HG03280 (cell line): ENCODE measurements around the gene MRPL1.

Experiments
- ATAC-seq: cut with Tn5 transposase; IDR thresholded peaks from one replicate; pipeline ENCODE4 v1.9.1; 2021; ENCODE audit warnings: mild to moderate bottlenecking, moderate library complexity; ENCODE audit not compliant: unreplicated experiment

Gene MRPL1

GRCh38 chr4:77849278-77849965 lies 13.2 kb upstream of the MRPL1 start:
- ATAC-seq: no peak

- peak; percentile 87 for ATAC-seq
These were observed 9.6 kb upstream of the MRPL1 start for GRCh38 chr4:77852892-77853495.

- ATAC-seq: no peak
These were observed 8.1 kb upstream of the MRPL1 start for GRCh38 chr4:77854431-77855111.

GRCh38 chr4:77856152-77856551 lies 6.5 kb upstream of the MRPL1 start:
- no peak for ATAC-seq

- no peak for ATAC-seq
These were observed 3.4 kb upstream of the MRPL1 start for GRCh38 chr4:77859256-77859655.

GRCh38 chr4:77861495-77861894 lies 1.1 kb upstream of the MRPL1 start:
- ATAC-seq: no peak

GRCh38 chr4:77863341-77863740 lies 711 bp downstream of the MRPL1 start:
- peak; percentile 3 for ATAC-seq

- ATAC-seq: no peak
These were observed 2.6 kb downstream of the MRPL1 start for GRCh38 chr4:77865259-77865658.

- no peak for ATAC-seq
These were observed 10.3 kb downstream of the MRPL1 start for GRCh38 chr4:77872723-77873445.

- ATAC-seq: no peak
These were observed 14.5 kb downstream of the MRPL1 start for GRCh38 chr4:77877167-77877566.

GRCh38 chr4:77877771-77878565 lies 15.3 kb downstream of the MRPL1 start:
- ATAC-seq: no peak

- ATAC-seq: no peak
These were observed 18.2 kb downstream of the MRPL1 start for GRCh38 chr4:77880784-77881183.

- no peak for ATAC-seq
These were observed 19.0 kb downstream of the MRPL1 start for GRCh38 chr4:77881460-77882295.

- ATAC-seq: no peak
These were observed 30.8 kb downstream of the MRPL1 start for GRCh38 chr4:77893451-77893850.

GRCh38 chr4:77899607-77900006 lies 37.0 kb downstream of the MRPL1 start:
- no peak for ATAC-seq

- no peak for ATAC-seq
These were observed 40.6 kb downstream of the MRPL1 start for GRCh38 chr4:77903186-77903585.

- no peak for ATAC-seq
These were observed 43.1 kb downstream of the MRPL1 start for GRCh38 chr4:77905651-77906263.

GRCh38 chr4:77910676-77911075 lies 48.0 kb downstream of the MRPL1 start:
- no peak for ATAC-seq

GRCh38 chr4:77911091-77911490 lies 48.5 kb downstream of the MRPL1 start:
- no peak for ATAC-seq
